Trophoblast cell (in vitro differentiated cells and primary cell): ENCODE data around the gene SIK2.

ENCODE experiments used
- DNase-seq, 2 donors: peaks; one replicate each; pipeline ENCODE4 v3.0.0-alpha.2; 2016
- H2AFZ ChIP-seq: 2 replicates; pipeline ENCODE4 v1.6.1; 2013; ENCODE audit warnings: low read length, moderate library complexity, mild to moderate bottlenecking; ENCODE audit not compliant: insufficient read depth, poor library complexity
- H2AK5ac ChIP-seq: 2 replicates; pipeline ENCODE4 v1.6.1; 2013; ENCODE audit warnings: mild to moderate bottlenecking, low read length
- H2BK120ac ChIP-seq: 2 replicates; pipeline ENCODE4 v1.6.1; 2013; ENCODE audit warnings: low read length, mild to moderate bottlenecking, moderate library complexity; ENCODE audit not compliant: insufficient read depth, poor library complexity
- H2BK12ac ChIP-seq: 2 replicates; pipeline ENCODE4 v1.6.1; 2013; ENCODE audit warnings: mild to moderate bottlenecking, low read length, moderate library complexity
- H2BK5ac ChIP-seq: 2 replicates; pipeline ENCODE4 v1.6.1; 2013; ENCODE audit warnings: low read length, low read depth, moderate library complexity, mild to moderate bottlenecking; ENCODE audit not compliant: poor library complexity
- H3K14ac ChIP-seq: 2 replicates; pipeline ENCODE4 v1.6.1; 2013; ENCODE audit warnings: mild to moderate bottlenecking, low read length
- H3K18ac ChIP-seq: 2 replicates; pipeline ENCODE4 v1.6.1; 2013; ENCODE audit warnings: mild to moderate bottlenecking, low read length
- H3K23ac ChIP-seq: 2 replicates; pipeline ENCODE4 v1.6.1; 2013; ENCODE audit warnings: low read length
- H3K27ac ChIP-seq: 2 replicates; pipeline ENCODE4 v1.5.1; 2013; ENCODE audit warnings: low read depth, mild to moderate bottlenecking, inconsistent platforms, low read length, moderate library complexity
- H3K27me3 ChIP-seq: 2 replicates; pipeline ENCODE4 v1.6.1; 2013; ENCODE audit warnings: inconsistent platforms, mild to moderate bottlenecking, low read length, moderate library complexity; ENCODE audit not compliant: insufficient read depth
- H3K36me3 ChIP-seq, 2 experiments: 1 replicate in 1 of 2; 2 replicates in 1 of 2; pipeline ENCODE4 v1.6.1; 2013; ENCODE audit warnings: low read length in 2 of 2, mild to moderate bottlenecking in 2 of 2, moderate library complexity in 1 of 2; ENCODE audit not compliant: insufficient read depth in 2 of 2, control insufficient read depth in 1 of 2
- H3K4ac ChIP-seq: 2 replicates; pipeline ENCODE4 v1.6.1; 2013; ENCODE audit warnings: low read depth, mild to moderate bottlenecking, low read length, moderate library complexity
- H3K4me1 ChIP-seq, 2 experiments: 1 replicate in 1 of 2; 2 replicates in 1 of 2; pipeline ENCODE4 v1.6.1; 2013; ENCODE audit warnings: low read length in 2 of 2, mild to moderate bottlenecking in 2 of 2, moderate library complexity in 1 of 2; ENCODE audit not compliant: insufficient read depth in 2 of 2, control insufficient read depth in 1 of 2
- H3K4me2 ChIP-seq: 2 replicates; pipeline ENCODE4 v1.6.1; 2013; ENCODE audit warnings: inconsistent platforms, mild to moderate bottlenecking, low read length, moderate library complexity
- H3K4me3 ChIP-seq: 2 replicates; pipeline ENCODE4 v1.5.1; 2013; ENCODE audit warnings: mild to moderate bottlenecking, low read depth, low read length, inconsistent platforms
- H3K79me1 ChIP-seq: one replicate; pipeline ENCODE4 v1.6.1; 2013; ENCODE audit warnings: low read length
- H3K79me2 ChIP-seq: 2 replicates; pipeline ENCODE4 v1.6.1; 2013; ENCODE audit warnings: low read length, mild to moderate bottlenecking; ENCODE audit not compliant: control insufficient read depth, insufficient read depth, poor library complexity
- H3K9ac ChIP-seq: 2 replicates; pipeline ENCODE4 v1.6.1; 2013; ENCODE audit warnings: mild to moderate bottlenecking, low read length
- H3K9me3 ChIP-seq: 2 replicates; pipeline ENCODE4 v1.6.1; 2013; ENCODE audit warnings: low read depth, mild to moderate bottlenecking, control low read depth, inconsistent platforms, low read length; ENCODE audit not compliant: insufficient read depth
- H4K12ac ChIP-seq: 2 replicates; pipeline ENCODE4 v1.6.1; 2013; ENCODE audit warnings: low read depth, mild to moderate bottlenecking, low read length, moderate library complexity
- H4K8ac ChIP-seq: 2 replicates; pipeline ENCODE4 v1.6.1; 2013; ENCODE audit warnings: low read depth, mild to moderate bottlenecking, low read length, moderate library complexity
- H4K91ac ChIP-seq: one replicate; pipeline ENCODE4 v1.6.1; 2013; ENCODE audit warnings: low read depth, mild to moderate bottlenecking, low read length, moderate library complexity
- WGBS: extraction: QIAGEN DNeasy Blood & Tissue Kit; methylation state at CpG from one replicate; pipeline ENCODE4 v1.1.7; 2013; ENCODE audit warnings: missing lambda C conversion rate; ENCODE audit not compliant: insufficient read length, insufficient coverage; ENCODE audit errors: extremely low coverage; 5-methylcytosine and 5-hydroxymethylcytosine counted together

Gene SIK2

GRCh38 chr11:111562692-111563389 is 39.4 kb upstream of the SIK2 start:
- Histone ChIP-seq H3K14ac (no peak overlapping the region), H3K36me3 (peaks cover 13 to 27% of the 10 kb centered on the region in 2 experiments), H3K23ac (no peak overlapping the region), H2BK5ac (no peak overlapping the region), H2BK120ac (no peak overlapping the region), H4K91ac (no peak overlapping the region), H2AK5ac (no peak overlapping the region), H3K4me3 (no peak overlapping the region), H4K12ac (no peak overlapping the region), H3K79me1 (no peaks in the 10 kb centered on the region), H3K9me3 (no peaks in the 10 kb centered on the region), H4K8ac (no peak overlapping the region), H3K27ac (no peak overlapping the region), H2BK12ac (no peak overlapping the region), H3K4ac (no peak overlapping the region), H3K9ac (no peak overlapping the region), H3K27me3 (no peaks in the 10 kb centered on the region), H3K4me2 (no peak overlapping the region), H3K79me2 (no peaks in the 10 kb centered on the region), H2AFZ (no peak overlapping the region), H3K4me1 (no peaks in the 10 kb centered on the region), H3K18ac (no peak overlapping the region)
- no peak for DNase-seq
- WGBS: no CpG with 5 or more reads among the region's 10 CpGs

- no CpG with 5 or more reads among the region's 4 CpGs for WGBS
Observed at GRCh38 chr11:111565114-111565720, 37.0 kb upstream of the SIK2 start.

GRCh38 chr11:111566324-111566723 is 35.9 kb upstream of the SIK2 start:
- H2BK12ac ChIP-seq: no peak overlapping the region
- H3K9me3 ChIP-seq: no peaks in the 10 kb centered on the region
- H2BK5ac ChIP-seq: no peak overlapping the region
- H3K23ac ChIP-seq: no peak overlapping the region
- H2AFZ ChIP-seq: no peak overlapping the region
- peak in 1 of 2 donors; percentile 41 for DNase-seq
- no peak overlapping the region for H3K14ac ChIP-seq
- no peaks in the 10 kb centered on the region for H3K4me1 ChIP-seq
- no peak overlapping the region for H3K27ac ChIP-seq
- no CpG with 5 or more reads among the region's 7 CpGs for WGBS
- no peak overlapping the region for H4K8ac ChIP-seq
- no peak overlapping the region for H3K4me3 ChIP-seq
- no peak overlapping the region for H2BK120ac ChIP-seq
- H3K18ac ChIP-seq: no peak overlapping the region
- H3K4me2 ChIP-seq: no peak overlapping the region
- peaks cover 0 to 11% of the 10 kb centered on the region in 2 experiments for H3K36me3 ChIP-seq
- H4K91ac ChIP-seq: no peak overlapping the region
- no peak overlapping the region for H3K4ac ChIP-seq
- H3K9ac ChIP-seq: no peak overlapping the region
- H4K12ac ChIP-seq: no peak overlapping the region
- H3K79me1 ChIP-seq: no peaks in the 10 kb centered on the region
- H2AK5ac ChIP-seq: no peak overlapping the region
- H3K79me2 ChIP-seq: no peaks in the 10 kb centered on the region
- no peaks in the 10 kb centered on the region for H3K27me3 ChIP-seq

More at GRCh38 chr11:111565114-111565720, 37.0 kb upstream of the SIK2 start:
- H3K4me3 ChIP-seq: no peak overlapping the region
- H3K23ac ChIP-seq: no peak overlapping the region
- H3K18ac ChIP-seq: no peak overlapping the region
- no peaks in the 10 kb centered on the region for H3K79me2 ChIP-seq
- H2BK120ac ChIP-seq: no peak overlapping the region
- H3K9ac ChIP-seq: no peak overlapping the region
- H3K4me2 ChIP-seq: no peak overlapping the region
- H3K27ac ChIP-seq: no peak overlapping the region
- H2BK12ac ChIP-seq: no peak overlapping the region
- H3K14ac ChIP-seq: no peak overlapping the region
- DNase-seq: peak; percentile 74 to 95
- H2AFZ ChIP-seq: no peak overlapping the region
- no peak overlapping the region for H4K8ac ChIP-seq
- H3K27me3 ChIP-seq: no peaks in the 10 kb centered on the region
- H3K79me1 ChIP-seq: no peaks in the 10 kb centered on the region
- no peak overlapping the region for H4K12ac ChIP-seq
- peaks cover 6 to 19% of the 10 kb centered on the region in 2 experiments for H3K36me3 ChIP-seq
- H2AK5ac ChIP-seq: no peak overlapping the region
- no peak overlapping the region for H2BK5ac ChIP-seq
- no peaks in the 10 kb centered on the region for H3K9me3 ChIP-seq
- no peak overlapping the region for H4K91ac ChIP-seq
- no peak overlapping the region for H3K4ac ChIP-seq
- no peaks in the 10 kb centered on the region for H3K4me1 ChIP-seq

- Histone ChIP-seq H2BK12ac (no peak overlapping the region), H2BK5ac (no peak overlapping the region), H2AFZ (no peak overlapping the region), H3K23ac (no peak overlapping the region), H3K79me2 (no peaks in the 10 kb centered on the region), H3K4ac (no peak overlapping the region), H3K79me1 (no peaks in the 10 kb centered on the region), H2AK5ac (no peak overlapping the region), H3K14ac (no peak overlapping the region), H3K9me3 (no peaks in the 10 kb centered on the region), H3K4me1 (no peaks in the 10 kb centered on the region), H4K91ac (no peak overlapping the region), H3K18ac (no peak overlapping the region), H3K4me2 (no peak overlapping the region), H3K36me3 (no peaks in the 10 kb centered on the region), H4K12ac (no peak overlapping the region), H3K27ac (no peak overlapping the region), H4K8ac (no peak overlapping the region), H3K4me3 (no peak overlapping the region), H2BK120ac (no peak overlapping the region), H3K9ac (no peak overlapping the region), H3K27me3 (no peaks in the 10 kb centered on the region)
- no peak for DNase-seq
- WGBS: no CpG with 5 or more reads among the region's 4 CpGs
Observed at GRCh38 chr11:111569476-111569875, 32.8 kb upstream of the SIK2 start.
